HG02678 (cell line): ENCODE results near the gene COG3.

Experiments
- ATAC-seq: cut with Tn5 transposase; IDR thresholded peaks from one replicate; pipeline ENCODE4 v1.9.1; 2021; ENCODE audit warnings: mild to moderate bottlenecking, moderate library complexity; ENCODE audit not compliant: unreplicated experiment

The COG3 gene

GRCh38 chr13:45445053-45445452 lies 19.7 kb upstream of the COG3 start:
- no peak for ATAC-seq

- ATAC-seq: no peak
Observed at GRCh38 chr13:45446181-45446580, 18.6 kb upstream of the COG3 start.

- ATAC-seq: no peak
Observed at GRCh38 chr13:45447050-45447661, 17.6 kb upstream of the COG3 start.

GRCh38 chr13:45448965-45449559 lies 15.7 kb upstream of the COG3 start:
- ATAC-seq: no peak

GRCh38 chr13:45451282-45451681 lies 13.5 kb upstream of the COG3 start:
- no peak for ATAC-seq

- ATAC-seq: no peak
Observed at GRCh38 chr13:45454204-45454603, 10.5 kb upstream of the COG3 start.

GRCh38 chr13:45456196-45456972 lies 8.4 kb upstream of the COG3 start:
- ATAC-seq: no peak

DNA sequence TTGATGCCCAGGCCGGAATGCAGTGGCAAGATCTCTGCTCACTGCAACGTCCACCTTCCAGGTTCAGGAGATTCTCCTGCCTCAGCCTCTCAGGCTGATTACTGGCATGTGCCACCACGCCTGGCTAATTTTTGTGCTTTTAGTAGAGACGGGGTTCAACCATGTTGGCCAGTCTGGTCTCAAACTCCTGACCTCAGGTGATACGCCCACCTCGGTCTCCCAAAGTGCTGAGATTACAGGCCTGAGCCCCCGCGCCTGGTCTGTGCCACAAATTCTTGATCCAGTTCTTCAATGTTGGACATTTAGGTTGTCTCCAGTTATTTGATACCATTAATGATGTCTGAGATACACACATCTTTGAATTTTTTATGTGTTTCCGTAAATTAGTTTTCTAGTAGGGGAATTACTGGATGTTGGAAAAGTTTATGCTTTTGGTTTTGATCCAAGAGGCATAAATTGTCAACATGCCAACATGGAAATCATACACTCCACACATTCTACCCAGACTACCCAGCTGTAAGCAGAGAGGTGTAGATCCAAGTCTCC lies 525 bp upstream of the COG3 start:
- ATAC-seq: no peak

- ATAC-seq: no peak
Observed at GRCh38 chr13:45466359-45466758, 1.6 kb downstream of the COG3 start.

- ATAC-seq: no peak
Observed at GRCh38 chr13:45468635-45469034, 3.9 kb downstream of the COG3 start.

GRCh38 chr13:45472171-45472705 lies 7.5 kb downstream of the COG3 start:
- no peak for ATAC-seq

GRCh38 chr13:45473627-45474026 lies 8.9 kb downstream of the COG3 start:
- ATAC-seq: no peak

DNA sequence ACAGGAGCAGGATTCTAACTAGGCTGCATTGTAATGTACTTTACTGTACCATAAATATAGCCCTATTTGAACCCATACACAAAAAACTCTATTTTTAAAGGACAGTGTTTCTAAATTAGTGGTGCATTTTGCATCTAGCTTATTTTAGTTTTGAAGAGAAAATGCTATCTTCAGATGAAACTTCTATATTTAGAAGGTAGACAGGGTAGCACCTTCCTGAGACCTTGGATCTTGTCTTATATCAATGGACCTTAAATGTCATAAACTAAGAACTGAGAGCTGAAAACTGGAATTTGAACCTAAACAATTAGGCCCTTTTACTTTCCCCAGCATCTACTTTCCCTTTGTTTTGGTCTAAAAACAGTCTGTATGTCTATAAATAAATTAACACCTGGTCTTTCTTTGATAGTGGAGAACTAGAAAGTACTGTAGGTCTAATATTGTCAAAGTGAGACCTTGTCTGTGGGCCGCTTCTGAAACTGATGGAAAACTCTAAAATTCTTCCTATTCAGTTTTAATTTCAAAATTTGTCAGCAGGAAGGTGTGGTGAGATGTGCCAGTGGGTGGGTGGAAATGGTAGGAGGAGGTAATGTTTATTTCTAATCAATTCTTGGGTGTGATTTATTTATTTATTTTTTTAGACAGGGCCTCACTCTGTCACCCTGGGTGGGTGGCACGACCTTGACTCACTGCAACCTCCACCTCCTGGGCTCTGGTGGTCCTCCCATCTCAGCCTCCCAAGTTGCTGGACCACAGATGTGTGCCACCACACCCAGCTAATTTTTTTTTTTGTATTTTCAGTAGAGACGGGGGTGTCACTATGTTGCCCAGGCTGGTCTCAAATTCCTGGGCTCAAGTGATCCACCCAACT lies 10.1 kb downstream of the COG3 start:
- no peak for ATAC-seq

- no peak for ATAC-seq
Observed at GRCh38 chr13:45479661-45480060, 14.9 kb downstream of the COG3 start.

- ATAC-seq: no peak
Observed at GRCh38 chr13:45481688-45482087, 16.9 kb downstream of the COG3 start.

DNA sequence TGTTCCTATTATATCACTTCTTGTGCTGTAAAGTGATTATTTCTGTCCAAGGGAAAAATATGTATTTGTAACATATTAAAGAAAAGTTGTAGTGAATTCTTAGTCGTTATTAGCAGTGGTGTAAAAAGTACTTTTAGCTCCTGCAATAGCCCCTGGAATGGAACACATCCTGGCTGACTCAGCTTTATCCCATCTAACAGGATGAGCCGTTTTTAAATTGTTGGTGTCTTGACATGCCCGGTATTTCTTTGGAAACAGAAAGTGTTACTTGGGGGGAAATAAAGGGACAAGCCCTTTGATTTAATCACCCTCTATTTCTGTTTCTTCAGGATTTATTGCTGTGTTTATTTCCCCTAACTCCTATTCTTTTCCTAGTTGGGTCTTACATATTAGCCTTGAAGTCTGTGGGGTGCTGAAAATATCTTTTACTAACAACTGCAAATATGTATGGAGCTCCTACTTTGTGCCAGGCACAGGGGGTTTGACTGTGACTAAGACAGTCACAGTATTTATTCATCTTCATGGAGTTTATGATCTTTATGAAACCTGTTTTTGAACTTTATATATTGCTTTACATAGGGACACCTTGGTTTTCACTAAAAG lies 17.9 kb downstream of the COG3 start:
- ATAC-seq: no peak

DNA sequence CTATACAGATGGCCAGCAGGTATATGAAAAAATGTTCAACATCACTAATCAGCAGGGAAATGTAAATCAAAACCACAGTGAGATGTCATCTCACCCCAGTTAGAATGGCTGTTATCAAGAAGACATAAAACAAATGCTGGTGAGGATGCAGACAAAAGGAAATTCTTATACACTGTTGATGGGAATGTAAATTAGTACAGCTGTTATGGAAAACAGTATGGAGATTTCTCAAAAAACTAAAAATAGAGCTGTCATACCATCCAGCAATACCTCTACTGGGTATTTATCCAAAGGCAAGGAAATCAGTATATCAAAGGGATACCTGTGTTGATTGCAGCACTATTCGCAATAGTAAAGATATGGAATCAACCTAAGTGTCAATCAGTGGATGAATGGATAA lies 22.9 kb downstream of the COG3 start:
- ATAC-seq: no peak

DNA sequence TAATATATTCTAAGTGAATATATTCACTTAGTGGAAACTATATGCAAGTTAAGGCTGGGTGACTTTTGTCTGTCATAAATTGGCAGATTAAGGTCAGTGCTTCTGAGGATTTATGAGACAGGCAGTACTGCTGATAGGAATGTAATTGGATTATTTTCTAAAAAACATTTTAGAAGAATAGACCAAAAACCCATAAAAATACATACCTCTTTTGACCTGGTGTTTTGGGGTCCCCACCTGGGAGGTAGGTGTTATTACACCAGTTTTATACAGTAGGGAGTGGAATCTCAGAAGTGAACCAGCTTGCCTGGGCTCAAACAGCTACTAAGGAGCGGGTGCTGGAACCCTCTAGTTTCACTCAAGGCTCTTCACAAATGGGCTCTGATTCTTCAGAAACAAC lies 25.3 kb downstream of the COG3 start:
- no peak for ATAC-seq

GRCh38 chr13:45492538-45492937 lies 27.8 kb downstream of the COG3 start:
- ATAC-seq: no peak

DNA sequence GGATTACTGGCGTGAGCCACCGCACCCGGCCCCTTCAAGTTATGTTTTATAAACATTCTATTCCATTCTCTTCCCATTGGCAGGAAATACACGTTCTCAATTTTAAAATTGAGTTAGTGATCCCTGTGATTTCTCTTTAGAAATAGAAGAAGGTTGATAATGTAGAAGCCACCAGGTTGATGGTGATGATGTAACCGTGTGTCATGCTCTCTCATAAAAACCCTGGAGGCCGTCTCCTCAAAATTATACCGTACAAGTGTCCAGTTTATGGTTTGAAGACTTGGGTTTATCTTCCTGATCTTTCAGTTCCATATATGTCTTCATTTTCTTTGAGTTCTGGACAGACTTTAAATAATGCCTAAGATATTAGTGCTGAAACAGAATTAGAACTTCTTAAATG lies 32.2 kb downstream of the COG3 start:
- ATAC-seq: no peak
